MG63 (cell line): ENCODE data around the gene KRT5. TPM values are rescaled to one million over a fixed set of nuclear protein-coding genes. Genes with fewer than 3 reads are reported as not detected.

Experiments
- DNase-seq: peaks from one replicate; pipeline ENCODE4 v3.0.0-alpha.2; 2020
- H3K27me3 ChIP-seq: fragments of 250-450 bp; sonication (Bioruptor Pico); 2 replicates; pipeline ENCODE4 v1.5.1; 2020; ENCODE audit warnings: mild to moderate bottlenecking, moderate library complexity
- H3K36me3 ChIP-seq: fragments of 250-450 bp; sonication (Bioruptor Pico); 2 replicates; pipeline ENCODE4 v1.5.1; 2020; ENCODE audit warnings: mild to moderate bottlenecking, moderate library complexity
- H3K4me3 ChIP-seq: fragments of 250-450 bp; sonication (Bioruptor Pico); 2 replicates; pipeline ENCODE4 v1.5.1; 2020; ENCODE audit warnings: mild to moderate bottlenecking, moderate library complexity
- H3K9me3 ChIP-seq: fragments of 250-450 bp; sonication (Bioruptor Pico); 2 replicates; pipeline ENCODE4 v1.5.1; 2020; ENCODE audit warnings: mild to moderate bottlenecking, moderate library complexity
- total RNA-seq: library from RNA; depleted of rRNA; stranded (reverse); fragments of >200 nt; shearing (Covaris generic); gene quantifications from 2 replicates; pipeline ENCODE4 v1.2.3, GENCODE V29; 2014; ENCODE audit warnings: low replicate concordance; rRNA removed

Gene KRT5
- total RNA-seq = 0.23 TPM in 1 of 2 replicates, not detected in the other

- H3K36me3 ChIP-seq = no peaks in the 10 kb centered on the region
- H3K27me3 ChIP-seq = no peaks in the 10 kb centered on the region
- no peak for DNase-seq
- H3K9me3 ChIP-seq = no peaks in the 10 kb centered on the region
- no peak within 1 kb of the TSS for H3K4me3 ChIP-seq
Observed at GRCh38 chr12:52519826-52520662, at the start of gene KRT5. KRT5 (minus strand) TSS chr12:52520394; CDS start chr12:52520296, 98 bp downstream.

DNA sequence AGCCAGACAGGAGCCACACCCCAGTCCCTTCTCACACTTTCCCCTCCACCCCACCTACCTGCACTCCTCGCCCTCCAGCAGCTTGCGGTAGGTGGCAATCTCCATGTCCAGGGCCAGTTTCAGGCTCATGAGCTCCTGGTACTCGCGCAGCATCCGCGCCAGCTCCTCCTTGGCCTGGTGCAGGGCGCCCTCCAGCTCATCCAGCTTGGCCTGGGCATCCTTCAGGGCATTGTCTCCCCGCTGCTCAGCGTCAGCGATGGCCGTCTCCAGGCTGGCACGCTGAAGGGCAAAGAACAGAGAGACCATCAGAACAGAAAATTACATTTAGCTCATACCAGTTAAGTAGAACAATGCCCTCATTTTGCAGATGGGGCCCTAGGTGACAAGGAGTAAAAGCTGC lies 47.9 kb upstream of the KRT5 start:
- no peaks in the 10 kb centered on the region for H3K36me3 ChIP-seq
- no peak overlapping the region for H3K4me3 ChIP-seq
- no peaks in the 10 kb centered on the region for H3K27me3 ChIP-seq
- H3K9me3 ChIP-seq = no peaks in the 10 kb centered on the region
- no peak for DNase-seq

DNA sequence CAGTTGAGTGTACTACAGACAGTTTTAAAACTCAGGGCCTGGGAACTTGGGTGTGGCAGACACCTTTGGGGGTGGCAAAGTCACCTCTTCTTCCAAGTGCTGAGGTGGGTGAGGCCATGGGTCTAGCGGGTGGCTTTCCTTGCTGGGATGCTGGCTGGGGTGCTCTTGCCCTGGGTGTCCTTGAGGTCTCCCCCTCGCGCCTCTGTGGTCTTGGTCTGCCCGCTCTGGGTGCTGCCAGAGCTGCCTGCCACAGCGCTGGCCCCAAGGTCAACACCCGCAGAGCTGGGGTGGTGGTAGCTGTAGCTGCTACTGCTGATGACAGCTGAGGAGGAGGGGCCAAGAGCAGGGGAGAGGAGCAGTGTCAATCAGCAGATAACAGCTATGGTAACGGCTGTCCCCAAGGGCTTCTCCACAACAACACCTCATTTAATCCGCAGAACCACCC lies 46.7 kb upstream of the KRT5 start:
- no peak for DNase-seq
- no peak overlapping the region for H3K4me3 ChIP-seq
- no peaks in the 10 kb centered on the region; the same call in 1 of the 2 replicates for H3K27me3 ChIP-seq
- H3K36me3 ChIP-seq = no peaks in the 10 kb centered on the region
- H3K9me3 ChIP-seq = no peaks in the 10 kb centered on the region

DNA sequence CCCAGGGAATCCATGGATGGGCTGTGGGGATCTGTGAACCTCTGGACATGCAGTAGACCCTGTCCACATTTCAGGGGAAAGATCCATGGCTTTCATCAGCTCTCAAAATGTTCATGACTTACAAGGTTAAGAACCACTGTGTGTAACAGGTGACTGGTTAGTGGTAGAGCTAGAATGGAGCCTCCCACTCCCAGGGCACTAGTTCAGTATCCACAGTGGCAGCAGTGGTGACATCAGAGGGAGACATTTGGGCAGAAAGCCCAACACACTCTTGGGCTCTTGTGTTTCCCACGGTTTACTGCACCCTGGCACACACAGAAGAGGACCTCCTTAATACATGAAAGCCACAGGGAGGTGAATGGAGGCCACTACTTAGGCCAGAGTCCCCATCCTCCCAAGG lies 44.4 kb upstream of the KRT5 start:
- Histone ChIP-seq H3K9me3 (no peaks in the 10 kb centered on the region), H3K36me3 (no peaks in the 10 kb centered on the region)
- no peak for DNase-seq

DNA sequence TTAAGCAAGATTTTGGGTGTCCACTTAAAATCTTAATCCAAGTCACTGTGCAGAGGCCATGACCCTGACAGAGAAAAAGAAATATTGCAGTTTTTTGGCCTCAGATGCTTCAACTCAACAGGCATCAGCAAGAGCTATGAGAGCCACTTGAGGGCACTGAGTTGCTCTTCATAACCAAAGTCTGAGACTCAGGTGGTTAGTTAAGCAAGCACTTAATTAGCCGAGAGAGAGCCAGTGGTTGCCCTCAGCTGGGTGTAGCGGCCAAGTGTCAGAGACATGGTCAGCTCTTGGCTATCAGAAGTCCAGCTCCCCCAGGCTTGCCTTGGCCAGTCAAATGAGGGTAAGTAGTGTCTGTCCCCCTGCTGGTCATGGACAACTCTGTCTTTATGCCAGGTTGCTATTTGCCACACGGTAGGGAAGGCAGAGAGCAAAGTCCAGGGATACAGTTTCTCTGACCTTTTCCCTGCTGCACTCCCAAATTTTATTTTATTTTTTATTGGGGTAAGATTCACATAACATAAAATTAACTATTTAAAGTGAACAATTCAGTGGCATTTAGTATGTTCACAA lies 41.8 kb upstream of the KRT5 start:
- Histone ChIP-seq H3K27me3 (no peaks in the 10 kb centered on the region; the same call in 1 of the 2 replicates), H3K36me3 (no peaks in the 10 kb centered on the region), H3K9me3 (no peaks in the 10 kb centered on the region), H3K4me3 (no peak overlapping the region)
- no peak for DNase-seq

More for the DNA sequence above, 44.4 kb upstream of the KRT5 start:
- Histone ChIP-seq H3K27me3 (no peaks in the 10 kb centered on the region; the same call in 1 of the 2 replicates), H3K4me3 (no peak overlapping the region)

DNA sequence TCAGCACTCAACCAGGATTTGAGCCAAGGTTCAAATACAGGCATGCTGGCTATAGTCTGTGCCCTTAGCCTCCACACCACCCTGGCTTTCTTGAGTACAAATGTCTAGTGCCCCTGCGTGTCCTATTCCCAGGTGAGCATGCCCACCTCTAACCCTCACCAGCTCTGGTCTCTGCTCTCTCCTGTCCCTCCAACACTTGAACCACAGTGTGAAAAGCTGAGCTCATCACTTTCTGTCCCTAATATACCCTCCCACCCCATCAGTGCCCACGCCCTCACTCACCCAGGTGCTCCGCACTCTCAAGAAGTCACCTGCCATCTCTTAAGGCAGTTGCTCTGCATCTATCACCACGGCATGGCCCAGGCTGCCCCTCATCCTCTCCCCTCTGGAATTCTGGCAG lies 39.8 kb upstream of the KRT5 start:
- H3K27me3 ChIP-seq = no peaks in the 10 kb centered on the region; the same call in 1 of the 2 replicates

DNA sequence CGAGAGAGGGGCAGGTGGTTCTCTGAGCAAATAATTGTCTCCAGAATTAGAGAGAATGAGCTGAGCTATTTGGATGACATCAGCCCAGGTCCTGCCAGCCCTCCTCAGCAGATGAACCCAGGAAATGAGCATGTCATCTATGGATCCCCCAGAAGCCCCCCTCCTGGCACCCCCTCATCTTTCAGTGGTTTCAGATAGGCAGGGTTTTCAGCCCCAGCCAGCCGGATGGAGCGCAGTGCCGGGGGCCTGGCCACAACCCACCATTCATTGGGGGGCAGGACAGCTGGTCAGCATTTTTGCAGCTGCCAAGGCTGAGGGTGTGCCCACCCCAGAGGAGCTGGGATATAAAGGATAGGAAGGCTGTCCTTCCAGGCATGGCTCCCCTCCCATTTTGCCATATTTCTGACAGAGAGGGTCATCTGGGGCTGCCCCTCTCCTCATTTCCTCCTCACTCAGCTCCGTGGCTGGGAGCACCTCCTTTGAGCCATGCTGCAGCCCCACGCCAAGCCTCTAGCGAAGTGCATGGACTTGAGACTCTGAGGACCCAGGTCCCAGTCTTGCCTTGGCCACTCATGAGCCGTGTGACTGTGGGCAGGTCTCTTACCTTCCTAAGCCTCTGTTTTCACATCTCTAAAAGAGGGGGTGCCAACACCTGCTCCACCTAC lies 38.7 kb upstream of the KRT5 start:
- no peaks in the 10 kb centered on the region for H3K36me3 ChIP-seq
- no peak for DNase-seq
- H3K9me3 ChIP-seq = no peaks in the 10 kb centered on the region
- no peak overlapping the region for H3K4me3 ChIP-seq
- H3K27me3 ChIP-seq = no peaks in the 10 kb centered on the region; the same call in 1 of the 2 replicates

More for the DNA sequence above, 39.8 kb upstream of the KRT5 start:
- H3K9me3 ChIP-seq = no peaks in the 10 kb centered on the region
- H3K4me3 ChIP-seq = no peak overlapping the region
- no peak for DNase-seq
- no peaks in the 10 kb centered on the region for H3K36me3 ChIP-seq

DNA sequence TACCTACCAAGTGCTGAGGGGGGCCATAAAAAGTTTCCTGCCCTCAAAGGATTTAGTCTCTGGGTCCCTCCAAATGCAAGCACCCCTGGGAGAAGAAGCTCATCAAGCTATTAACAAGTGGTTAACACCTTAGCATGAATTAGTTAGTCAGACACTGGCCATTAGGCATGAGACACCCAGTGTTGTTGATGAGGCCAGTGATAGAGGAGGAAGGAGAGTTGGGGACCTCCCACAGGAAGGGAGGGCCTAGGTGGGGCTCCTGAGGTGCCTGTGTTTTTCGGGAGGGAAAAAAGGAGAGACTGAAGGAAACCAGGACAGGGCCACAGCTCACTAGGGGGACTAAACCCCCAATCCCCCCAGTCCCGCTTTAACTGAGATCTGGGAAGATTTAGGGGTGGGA lies 37.3 kb upstream of the KRT5 start:
- no peaks in the 10 kb centered on the region; the same call in 1 of the 2 replicates for H3K27me3 ChIP-seq
- H3K36me3 ChIP-seq = no peaks in the 10 kb centered on the region
- no peak overlapping the region for H3K4me3 ChIP-seq
- no peak for DNase-seq
- no peaks in the 10 kb centered on the region for H3K9me3 ChIP-seq

- H3K36me3 ChIP-seq = no peaks in the 10 kb centered on the region
- DNase-seq = no peak
- no peaks in the 10 kb centered on the region for H3K9me3 ChIP-seq
- H3K4me3 ChIP-seq = no peak overlapping the region
- no peaks in the 10 kb centered on the region for H3K27me3 ChIP-seq
Observed at GRCh38 chr12:52555577-52555976, 35.4 kb upstream of the KRT5 start.

DNA sequence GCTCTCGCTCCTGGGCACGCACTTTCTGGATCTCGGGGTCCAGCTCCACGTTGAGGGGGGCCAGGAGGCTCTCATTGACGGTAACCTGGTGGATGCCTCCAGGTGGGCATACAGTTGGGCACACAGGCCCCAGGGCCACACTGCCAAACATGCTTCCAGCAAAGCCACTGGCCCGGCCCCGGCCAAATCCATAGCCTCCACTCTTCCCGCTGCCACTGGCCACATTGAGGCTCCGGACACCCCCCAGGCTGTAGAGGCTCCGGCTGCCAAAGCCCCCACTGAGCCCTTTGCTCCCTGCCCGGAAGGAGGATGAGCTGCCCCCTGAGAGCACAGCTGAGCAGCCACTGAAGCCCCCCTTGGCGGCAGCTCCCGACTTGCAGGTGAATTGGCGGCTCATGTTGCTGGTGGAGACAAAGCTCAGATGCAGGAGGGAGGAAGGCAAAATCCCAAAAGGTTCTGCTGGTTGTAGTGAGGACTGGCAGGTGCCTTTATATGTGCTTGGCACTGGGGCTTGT lies 32.5 kb upstream of the KRT5 start, which contains the start of gene KRT71:
KRT71 (minus strand) TSS at position 465 of the 515 bp plus-strand sequence; CDS start at position 397, 68 bp downstream.
- Histone ChIP-seq H3K9me3 (no peaks in the 10 kb centered on the region), H3K36me3 (no peaks in the 10 kb centered on the region), H3K4me3 (no peak within 1 kb of the TSS), H3K27me3 (no peaks in the 10 kb centered on the region)
- no peak for DNase-seq

DNA sequence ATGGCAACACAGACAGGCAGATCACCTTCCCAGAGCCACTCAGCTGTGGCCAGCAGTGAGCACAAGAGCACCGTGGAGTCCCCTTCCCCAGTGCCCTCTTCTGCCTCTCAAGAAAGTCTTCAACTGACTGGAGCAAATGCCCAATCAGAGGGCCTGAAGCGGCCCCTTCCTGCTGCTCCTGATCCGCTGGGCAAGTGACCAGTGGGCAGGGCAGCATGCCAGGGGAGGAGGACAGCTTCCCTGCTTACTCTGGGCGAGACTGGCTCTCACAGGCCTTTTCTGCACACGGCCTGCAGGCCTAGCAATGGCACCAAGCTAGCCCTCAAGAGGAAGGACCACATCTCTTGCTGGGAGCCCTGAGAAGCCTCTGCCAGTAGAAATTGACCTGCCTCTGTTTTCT lies 31.9 kb upstream of the KRT5 start:
- Histone ChIP-seq H3K27me3 (no peaks in the 10 kb centered on the region), H3K36me3 (no peaks in the 10 kb centered on the region), H3K9me3 (no peaks in the 10 kb centered on the region), H3K4me3 (no peak overlapping the region)
- DNase-seq = no peak

DNA sequence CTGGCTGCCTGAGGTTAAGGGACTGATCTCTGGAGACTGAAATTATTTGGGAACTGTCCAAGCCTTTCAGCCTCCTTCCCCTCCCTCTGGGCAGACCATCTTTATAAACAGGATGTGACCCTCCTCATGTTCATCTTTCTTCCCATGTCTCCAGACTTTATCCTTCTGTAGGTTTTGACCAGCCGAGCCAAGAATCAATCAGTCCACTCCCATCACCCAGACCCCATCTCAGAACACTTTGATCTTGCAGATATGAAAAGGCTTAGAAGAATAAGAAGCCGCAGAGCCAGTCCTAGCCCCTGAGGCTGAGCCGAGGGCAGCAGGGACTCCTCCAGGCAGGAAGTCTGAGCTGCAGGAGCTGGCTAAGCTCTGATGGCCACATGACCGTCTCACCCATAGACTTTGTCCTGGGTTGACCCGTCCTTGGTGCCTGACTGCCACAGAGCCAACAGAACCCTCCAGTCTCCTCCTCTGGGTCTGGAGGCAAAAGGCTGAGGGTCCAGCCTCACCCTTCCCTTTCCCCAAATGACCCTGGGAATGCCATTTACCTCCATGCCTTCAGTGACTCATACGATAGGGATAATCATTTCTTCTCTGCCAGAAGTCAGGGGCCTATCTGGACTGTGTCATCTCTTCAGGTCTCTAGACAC lies 31.1 kb upstream of the KRT5 start:
- H3K27me3 ChIP-seq = no peaks in the 10 kb centered on the region
- no peaks in the 10 kb centered on the region for H3K36me3 ChIP-seq
- no peak for DNase-seq
- H3K9me3 ChIP-seq = no peaks in the 10 kb centered on the region
- no peak overlapping the region for H3K4me3 ChIP-seq

GRCh38 chr12:52546126-52546525 lies 25.9 kb upstream of the KRT5 start:
- no peak overlapping the region for H3K4me3 ChIP-seq
- no peaks in the 10 kb centered on the region for H3K9me3 ChIP-seq
- no peaks in the 10 kb centered on the region for H3K27me3 ChIP-seq
- no peak for DNase-seq
- no peaks in the 10 kb centered on the region for H3K36me3 ChIP-seq

- DNase-seq = peak; percentile 95
- Histone ChIP-seq H3K9me3 (no peaks in the 10 kb centered on the region), H3K27me3 (no peaks in the 10 kb centered on the region), H3K4me3 (no peak overlapping the region), H3K36me3 (no peaks in the 10 kb centered on the region)
Observed at GRCh38 chr12:52543985-52544883, 24.0 kb upstream of the KRT5 start.

GRCh38 chr12:52542785-52543318 lies 22.7 kb upstream of the KRT5 start:
- H3K27me3 ChIP-seq = no peaks in the 10 kb centered on the region
- DNase-seq = no peak
- no peaks in the 10 kb centered on the region for H3K9me3 ChIP-seq
- H3K36me3 ChIP-seq = no peaks in the 10 kb centered on the region
- H3K4me3 ChIP-seq = no peak overlapping the region
